ENCODE results near the gene RCL1. TPM values are rescaled to one million over a fixed set of nuclear protein-coding genes. Genes with fewer than 3 reads are reported as not detected.

The RCL1 gene
- total and polyA plus RNA-seq, 2 of the 13 experiments (the other 11 are each of a cell fraction or from before 2014, with no cell fraction given): 22.3 to 31.6 TPM

GRCh38 chr9:4792054-4792571, 631 bp upstream of the RCL1 start (continued):
- TF ChIP-seq POLR2G (IDR thresholded peaks at IDR 0.05; ENCODE audit: low read depth, low read length): no peak
- TF ChIP-seq ZNF784 (CRISPR knock-in tag; IDR thresholded peaks at IDR 0.05; ENCODE audit: borderline replicate concordance): peak; percentile 78; the same call in 1 of the 2 replicates
- TF ChIP-seq ZNF414 (CRISPR knock-in tag; IDR thresholded peaks at IDR 0.05): 0 out of 2 replicates have a peak, but pooled peaks have one; percentile 61
- no peak for TF ChIP-seq TP53 (CRISPR knock-in tag; conservative IDR thresholded peaks at IDR 0.05)

- CTCF ChIA-PET (ENCODE audit: low intra/inter-chr PET ratio, low total read pairs): no interaction called here
- no peaks in the 10 kb centered on the region; a peak in 1 of 5 replicates for H3K27me3 ChIP-seq (ENCODE audit: control insufficient read depth in 1 of 2, insufficient read depth in 2 of 2, low read length in 2 of 2)
- peaks cover 54% of the 10 kb centered on the region for H3K79me2 ChIP-seq (ENCODE audit: insufficient read depth, low read length)
- no TSS peak for BruUV-seq (replicated peaks)
- H3K9me3 ChIP-seq (ENCODE audit: low read length): no peaks in the 10 kb centered on the region
- DNase-seq (ENCODE audit: low spot score) (no peak), ATAC-seq (no peak), FAIRE-seq (no peak)
- 12% methylated on average over 20 of the region's 23 CpGs for WGBS (ENCODE audit: low lambda C conversion rate)
- H3K4me3 ChIP-seq (replicated peaks in 1 of 3; ENCODE audit: insufficient read depth in 1 of 3, low read depth in 2 of 3, low read length in 3 of 3): peak overlapping the region; percentile 71 to 87 (median 73)
- H4K20me1 ChIP-seq (ENCODE audit: insufficient read depth, low read length): peaks cover 12% of the 10 kb centered on the region
- POLR2A ChIA-PET: interaction anchor here (1.3 to 2.8 kb wide), 8 partner anchors 10 to 835 kb away, joined by 3 to 26 read pairs (median 6); partner anchors contain the start of genes AK3 and RIC1
- peak overlapping the region; percentile 88 for H3K27ac ChIP-seq (ENCODE audit: extremely low read length, insufficient read depth, low read length)
- in situ Hi-C loops (cut with HindIII; ENCODE audit: extremely low pct_ligation_motif_present, low pct_unique_long_range_greater_than_20kb) (no loop called here), intact Hi-C loops (cut with micrococcal nuclease; ENCODE audit: unreplicated experiment) (loop anchor here (5.0 to 10.0 kb wide), 2 partner anchors 116 to 131 kb away; partner anchors contain the start of gene CDC37L1)
- H3K9ac ChIP-seq (ENCODE audit: insufficient read depth, low read depth, low read length): peak overlapping the region; percentile 87
- H3K4me1 ChIP-seq (ENCODE audit: insufficient read depth, low read length): peaks cover 56% of the 10 kb centered on the region
- no peaks in the 10 kb centered on the region for H3K36me3 ChIP-seq (replicated peaks in 1 of 2; ENCODE audit: control insufficient read depth in 1 of 2, insufficient read depth in 2 of 2, low read length in 2 of 2)
- H2AFZ ChIP-seq (ENCODE audit: low read length): no peak overlapping the region
- peak overlapping the region; percentile 78 for H3K4me2 ChIP-seq (ENCODE audit: low read depth, low read length)
- TF ChIP-seq EEA1 (CRISPR knock-in tag; IDR thresholded peaks at IDR 0.05; ENCODE audit: borderline replicate concordance): no peak
- no peak for TF ChIP-seq ZNF230 (CRISPR knock-in tag; IDR thresholded peaks at IDR 0.05)
- TF ChIP-seq ZNF431 (CRISPR knock-in tag; IDR thresholded peaks at IDR 0.05; ENCODE audit: borderline replicate concordance, low read depth): peak; percentile 1; the same call in 1 of the 2 replicates
- peak; percentile 6; the same call in 1 of the 2 replicates for TF ChIP-seq TGIF2 (CRISPR knock-in tag; IDR thresholded peaks at IDR 0.05)
- no peak for TF ChIP-seq TBX2 (CRISPR knock-in tag; IDR thresholded peaks at IDR 0.05; ENCODE audit: borderline replicate concordance)
- TF ChIP-seq ZNF331 (CRISPR knock-in tag; IDR thresholded peaks at IDR 0.05): 0 out of 2 replicates have a peak, but pooled peaks have one; percentile 11
- no peak for TF ChIP-seq SNRNP70 (IDR thresholded peaks at IDR 0.05; ENCODE audit: low read depth, low read length)
- peak; percentile 65 for TF ChIP-seq PRDM15 (CRISPR knock-in tag; IDR thresholded peaks at IDR 0.05)
- TF ChIP-seq FOXK2 (IDR thresholded peaks at IDR 0.05): peak; percentile 64; the same call in 1 of the 2 replicates
Observed at GRCh38 chr9:4793459-4794395, 983 bp downstream of the RCL1 start.

Data from HepG2 (cell line).